Naive thymus-derived CD4-positive, alpha-beta T cell (primary cell): ENCODE data around the gene SERPINA4. TPM values are rescaled to one million over a fixed set of nuclear protein-coding genes. Genes with fewer than 3 reads are reported as not detected.

Source experiments
- ATAC-seq: fragments of 150-1000 bp; cut with Tn5 transposase; 2 replicates; pipeline ENCODE4 v1.10.0; 2021; ENCODE audit warnings: mild to moderate bottlenecking, moderate library complexity
- CTCF ChIA-PET: fragments of 350-600 bp; sonication (Branson Sonifier 250); formaldehyde crosslinking; loops from one replicate; lab custom pipeline; 2021; ENCODE audit warnings: antibody characterized with exemption; lab: Charles Lee
- POLR2A ChIA-PET: fragments of 350-600 bp; sonication (Branson Sonifier 250); formaldehyde crosslinking; loops from one replicate; lab custom pipeline; 2021; ENCODE audit warnings: antibody characterized with exemption, inconsistent platforms; lab: Charles Lee
- DNase-seq, 9 donors: peaks; one replicate each; pipeline versions ENCODE4 v3.0.0 to v3.0.0-alpha.2; 2020 to 2022; ENCODE audit warnings: mixed read lengths in 1 of 9
- H3K27ac ChIP-seq: one replicate; pipeline ENCODE4 v1.7.0; 2013; ENCODE audit warnings: mild to moderate bottlenecking, low read depth, low read length, moderate library complexity
- H3K27me3 ChIP-seq, 2 donors: one replicate each; pipeline ENCODE4 v1.7.0; 2013; ENCODE audit warnings: low read length in 2 of 2, mild to moderate bottlenecking in 2 of 2, moderate library complexity in 2 of 2; ENCODE audit not compliant: control insufficient read depth in 2 of 2, insufficient read depth in 2 of 2
- H3K36me3 ChIP-seq, 3 experiments: 1 replicate in 2 of 3; 2 replicates in 1 of 3; pipeline ENCODE4 v1.7.0; 2013; ENCODE audit warnings: low read length in 3 of 3, mild to moderate bottlenecking in 3 of 3, moderate library complexity in 1 of 3; ENCODE audit not compliant: insufficient read depth in 3 of 3, control insufficient read depth in 2 of 3
- H3K4me1 ChIP-seq, 2 donors: one replicate each; pipeline ENCODE4 v1.7.0; 2013; ENCODE audit warnings: low read length in 2 of 2, mild to moderate bottlenecking in 2 of 2, moderate library complexity in 1 of 2; ENCODE audit not compliant: control insufficient read depth in 2 of 2, insufficient read depth in 2 of 2
- H3K4me3 ChIP-seq: 2 replicates; pipeline ENCODE4 v1.7.0; 2013; ENCODE audit warnings: mild to moderate bottlenecking, low read length
- H3K9me3 ChIP-seq, 3 experiments: 1 replicate in 2 of 3; 2 replicates in 1 of 3; pipeline ENCODE4 v1.7.0; 2013; ENCODE audit warnings: low read length in 3 of 3; ENCODE audit not compliant: control insufficient read depth in 2 of 3
- H3K27ac Mint-ChIP-seq, 9 donors: one replicate each; pipeline ENCODE4 v1.8.0; 2020 to 2022; ENCODE audit warnings: mixed read lengths in 9 of 9, mild to moderate bottlenecking in 8 of 9, moderate library complexity in 5 of 9, inconsistent platforms in 2 of 9
- H3K27me3 Mint-ChIP-seq, 5 donors: one replicate each; pipeline ENCODE4 v1.8.0; 2021 to 2022; ENCODE audit warnings: mixed read lengths in 5 of 5, mild to moderate bottlenecking in 1 of 5
- H3K36me3 Mint-ChIP-seq, 5 donors: one replicate each; pipeline ENCODE4 v1.8.0; 2020 to 2022; ENCODE audit warnings: mixed read lengths in 5 of 5, mild to moderate bottlenecking in 3 of 5, inconsistent platforms in 1 of 5
- H3K4me1 Mint-ChIP-seq, 7 donors: one replicate each; pipeline ENCODE4 v1.8.0; 2020 to 2022; ENCODE audit warnings: mixed read lengths in 7 of 7, mild to moderate bottlenecking in 3 of 7, inconsistent platforms in 1 of 7
- H3K4me3 Mint-ChIP-seq, 10 donors: one replicate each; pipeline ENCODE4 v1.8.0; 2020 to 2022; ENCODE audit warnings: mild to moderate bottlenecking in 10 of 10, mixed read lengths in 10 of 10, moderate library complexity in 6 of 10, inconsistent platforms in 2 of 10
- H3K9me3 Mint-ChIP-seq, 11 donors: one replicate each; pipeline ENCODE4 v1.8.0; 2020 to 2022; ENCODE audit warnings: mixed read lengths in 11 of 11, mild to moderate bottlenecking in 4 of 11, inconsistent platforms in 1 of 11, moderate library complexity in 1 of 11
- intact Hi-C, 2 donors: fragments of 100-400 bp; cut with micrococcal nuclease; formaldehyde crosslinking; loops; one replicate each; pipeline ENCODE4 v1.15.1; 2023
- polyA plus RNA-seq, 2 donors: library from polyadenylated mRNA; unstranded; fragments of 300-500 nt; fragmentation: Illumina TruSeq; gene quantifications; one replicate each; pipeline ENCODE4 v1.2.3, GENCODE V29; 2021
- total RNA-seq, 6 experiments: library from RNA in 5 of 6; stranded (reverse) in 5 of 6; gene quantifications; 1 replicate in 5 of 6; 2 replicates in 1 of 6; pipeline ENCODE4 v1.2.3 and lab custom pipeline; 2021 to 2026

SERPINA4 gene
- total and polyA plus RNA-seq, 7 experiments from 2014 or later: not detected

DNA sequence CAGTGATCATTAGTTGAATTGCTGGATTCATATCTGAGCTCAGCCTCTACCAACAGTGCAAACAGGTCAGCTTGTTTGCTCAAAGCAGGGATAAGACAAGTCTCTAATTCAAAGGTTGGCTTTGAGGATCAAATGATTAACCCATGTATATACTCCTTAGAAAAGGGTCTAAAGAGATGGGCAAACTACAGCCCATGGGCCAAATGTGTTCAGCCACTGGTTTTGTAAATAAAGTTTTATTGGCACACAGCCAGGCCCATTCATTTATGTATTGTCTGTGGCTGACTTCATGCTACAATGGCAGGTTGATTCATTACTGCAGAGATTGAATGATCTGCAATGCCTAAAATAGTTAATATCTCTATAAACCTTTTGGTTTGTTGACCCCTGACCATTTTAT lies 3.1 kb downstream of the SERPINA4 start:
- H3K4me3 Mint-ChIP-seq: no peak overlapping the region
- DNase-seq (no peak), ATAC-seq (no peak)
- Histone ChIP-seq H3K9me3 (no peaks in the 10 kb centered on the region), H3K4me3 (no peak overlapping the region), H3K27ac (no peak overlapping the region), H3K4me1 (no peaks in the 10 kb centered on the region), H3K27me3 (peaks cover 0 to 3% of the 10 kb centered on the region in 2 donors), H3K36me3 (no peaks in the 10 kb centered on the region)
- intact Hi-C loops: no loop called here
- no peaks in the 10 kb centered on the region for H3K4me1 Mint-ChIP-seq
- ChIA-PET CTCF (no interaction called here), POLR2A (no interaction called here)
- no peak overlapping the region for H3K27ac Mint-ChIP-seq
- H3K27me3 Mint-ChIP-seq: peaks cover 0 to 42% (median 10%) of the 10 kb centered on the region in 5 donors
- peaks cover 0 to 4% (median 0%) of the 10 kb centered on the region in 11 donors for H3K9me3 Mint-ChIP-seq
- no peaks in the 10 kb centered on the region for H3K36me3 Mint-ChIP-seq

DNA sequence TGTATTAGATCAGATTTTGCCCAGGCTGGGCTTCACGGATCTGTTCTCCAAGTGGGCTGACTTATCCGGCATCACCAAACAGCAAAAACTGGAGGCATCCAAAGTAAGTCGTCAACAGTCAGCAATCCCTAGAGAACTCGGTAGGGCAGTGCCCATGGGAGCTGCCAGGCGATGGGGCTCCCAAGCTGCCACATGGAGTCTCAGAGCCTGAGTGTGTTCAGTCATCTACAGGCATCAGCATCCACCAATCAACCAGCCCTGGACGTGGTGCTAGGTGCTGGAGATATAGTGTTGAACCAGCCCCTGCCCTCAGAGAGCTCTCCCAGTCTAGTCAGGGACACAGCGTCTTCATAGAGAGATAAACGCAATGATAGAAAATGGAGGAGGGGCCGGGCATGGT lies 6.9 kb downstream of the SERPINA4 start:
- ChIA-PET POLR2A (no interaction called here), CTCF (no interaction called here)
- intact Hi-C loops: no loop called here
- Mint-ChIP-seq H3K27ac (no peak overlapping the region), H3K9me3 (peaks cover 0 to 4% (median 0%) of the 10 kb centered on the region in 11 donors), H3K36me3 (no peaks in the 10 kb centered on the region), H3K4me1 (peaks cover 0 to 2% (median 0%) of the 10 kb centered on the region in 7 donors), H3K27me3 (peaks cover 0 to 17% (median 0%) of the 10 kb centered on the region in 5 donors), H3K4me3 (no peak overlapping the region)
- Histone ChIP-seq H3K9me3 (no peaks in the 10 kb centered on the region), H3K36me3 (no peaks in the 10 kb centered on the region), H3K4me3 (no peak overlapping the region), H3K27ac (no peak overlapping the region), H3K27me3 (peaks cover 0 to 3% of the 10 kb centered on the region in 2 donors), H3K4me1 (no peaks in the 10 kb centered on the region)
- ATAC-seq (no peak), DNase-seq (no peak)

DNA sequence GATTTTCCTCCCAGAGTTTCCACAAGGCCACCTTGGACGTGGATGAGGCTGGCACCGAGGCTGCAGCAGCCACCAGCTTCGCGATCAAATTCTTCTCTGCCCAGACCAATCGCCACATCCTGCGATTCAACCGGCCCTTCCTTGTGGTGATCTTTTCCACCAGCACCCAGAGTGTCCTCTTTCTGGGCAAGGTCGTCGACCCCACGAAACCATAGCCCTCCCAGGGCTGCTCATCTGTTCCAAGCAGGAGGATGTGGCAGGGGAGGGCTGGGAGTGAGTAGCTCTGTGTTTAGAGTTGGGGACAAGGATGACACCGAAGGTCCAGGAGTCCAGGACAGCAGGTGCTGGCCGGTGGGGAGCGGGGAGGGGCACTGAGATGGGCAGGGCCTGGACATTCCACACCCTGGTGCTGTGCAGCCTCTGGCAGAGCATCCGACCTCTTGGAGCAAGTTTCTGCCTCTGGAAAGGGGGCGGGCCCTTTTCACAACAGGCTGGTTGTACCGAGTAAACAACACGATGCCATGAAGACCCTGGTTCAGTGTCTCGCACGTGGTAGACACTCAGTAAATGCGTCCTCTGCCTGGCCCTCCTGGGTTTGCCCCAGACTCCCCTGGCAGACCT lies 8.2 kb downstream of the SERPINA4 start:
- ATAC-seq: no peak
- H3K4me3 ChIP-seq: no peak overlapping the region
- no peaks in the 10 kb centered on the region for H3K4me1 ChIP-seq
- Mint-ChIP-seq H3K27me3 (peaks cover 0 to 11% (median 0%) of the 10 kb centered on the region in 5 donors), H3K4me1 (peaks cover 0 to 2% (median 0%) of the 10 kb centered on the region in 7 donors), H3K9me3 (peaks cover 0 to 4% (median 0%) of the 10 kb centered on the region in 11 donors), H3K27ac (no peak overlapping the region), H3K36me3 (no peaks in the 10 kb centered on the region), H3K4me3 (no peak overlapping the region)
- no peaks in the 10 kb centered on the region for H3K36me3 ChIP-seq
- POLR2A ChIA-PET: no interaction called here
- peaks cover 0 to 3% of the 10 kb centered on the region in 2 donors for H3K27me3 ChIP-seq
- H3K9me3 ChIP-seq: no peaks in the 10 kb centered on the region
- intact Hi-C loops: no loop called here
- DNase-seq: no peak
- H3K27ac ChIP-seq: no peak overlapping the region
- CTCF ChIA-PET: no interaction called here

- intact Hi-C loops: no loop called here
- POLR2A ChIA-PET: no interaction called here
Observed at GRCh38 chr14:94570002-94570400, 8.8 kb downstream of the SERPINA4 start.

GRCh38 chr14:94570440-94570839 lies 9.2 kb downstream of the SERPINA4 start:
- ATAC-seq: no peak
- CTCF ChIA-PET: no interaction called here

More at GRCh38 chr14:94570002-94570400, 8.8 kb downstream of the SERPINA4 start:
- Histone ChIP-seq H3K4me3 (no peak overlapping the region), H3K4me1 (no peaks in the 10 kb centered on the region), H3K9me3 (no peaks in the 10 kb centered on the region), H3K36me3 (no peaks in the 10 kb centered on the region), H3K27ac (no peak overlapping the region), H3K27me3 (peaks cover 0 to 2% of the 10 kb centered on the region in 2 donors)
- H3K27ac Mint-ChIP-seq: no peak overlapping the region
- no peak for DNase-seq
- no peaks in the 10 kb centered on the region for H3K36me3 Mint-ChIP-seq
- no peak overlapping the region for H3K4me3 Mint-ChIP-seq
- H3K27me3 Mint-ChIP-seq: peaks cover 0 to 11% (median 0%) of the 10 kb centered on the region in 5 donors
- no peak for ATAC-seq
- CTCF ChIA-PET: no interaction called here
- H3K4me1 Mint-ChIP-seq: peaks cover 0 to 2% (median 0%) of the 10 kb centered on the region in 7 donors
- H3K9me3 Mint-ChIP-seq: peaks cover 0 to 2% (median 0%) of the 10 kb centered on the region in 11 donors

GRCh38 chr14:94571395-94571794 lies 10.2 kb downstream of the SERPINA4 start:
- Mint-ChIP-seq H3K27ac (no peak overlapping the region), H3K27me3 (peaks cover 0 to 9% (median 0%) of the 10 kb centered on the region in 5 donors), H3K4me3 (no peak overlapping the region), H3K36me3 (no peaks in the 10 kb centered on the region), H3K9me3 (peaks cover 0 to 1% (median 0%) of the 10 kb centered on the region in 11 donors), H3K4me1 (peaks cover 0 to 2% (median 0%) of the 10 kb centered on the region in 7 donors)
- H3K4me3 ChIP-seq: no peak overlapping the region
- no peaks in the 10 kb centered on the region for H3K36me3 ChIP-seq
- DNase-seq (no peak), ATAC-seq (no peak)
- CTCF ChIA-PET: no interaction called here
- H3K27ac ChIP-seq: no peak overlapping the region
- POLR2A ChIA-PET: no interaction called here
- no peaks in the 10 kb centered on the region for H3K27me3 ChIP-seq
- H3K9me3 ChIP-seq: no peaks in the 10 kb centered on the region
- no peaks in the 10 kb centered on the region for H3K4me1 ChIP-seq
- intact Hi-C loops: no loop called here

More at GRCh38 chr14:94570440-94570839, 9.2 kb downstream of the SERPINA4 start:
- Mint-ChIP-seq H3K4me3 (no peak overlapping the region), H3K27me3 (peaks cover 0 to 11% (median 0%) of the 10 kb centered on the region in 5 donors), H3K4me1 (peaks cover 0 to 2% (median 0%) of the 10 kb centered on the region in 7 donors), H3K9me3 (peaks cover 0 to 1% (median 0%) of the 10 kb centered on the region in 11 donors), H3K27ac (no peak overlapping the region), H3K36me3 (no peaks in the 10 kb centered on the region)
- no peak overlapping the region for H3K27ac ChIP-seq
- intact Hi-C loops: no loop called here
- no peaks in the 10 kb centered on the region for H3K36me3 ChIP-seq
- POLR2A ChIA-PET: no interaction called here
- no peak for DNase-seq
- no peaks in the 10 kb centered on the region for H3K9me3 ChIP-seq
- no peak overlapping the region for H3K4me3 ChIP-seq
- H3K27me3 ChIP-seq: no peaks in the 10 kb centered on the region
- H3K4me1 ChIP-seq: no peaks in the 10 kb centered on the region

GRCh38 chr14:94571950-94572349 lies 10.7 kb downstream of the SERPINA4 start:
- H3K36me3 ChIP-seq: no peaks in the 10 kb centered on the region
- DNase-seq (no peak), ATAC-seq (no peak)
- H3K27me3 Mint-ChIP-seq: peaks cover 0 to 5% (median 0%) of the 10 kb centered on the region in 5 donors
- ChIA-PET POLR2A (no interaction called here), CTCF (no interaction called here)
- H3K27me3 ChIP-seq: no peaks in the 10 kb centered on the region
- no peak overlapping the region for H3K27ac ChIP-seq
- H3K4me3 ChIP-seq: no peak overlapping the region
- peaks cover 0 to 2% (median 0%) of the 10 kb centered on the region in 7 donors for H3K4me1 Mint-ChIP-seq
- H3K36me3 Mint-ChIP-seq: no peaks in the 10 kb centered on the region
- H3K4me1 ChIP-seq: no peaks in the 10 kb centered on the region
- H3K9me3 Mint-ChIP-seq: peaks cover 0 to 1% (median 0%) of the 10 kb centered on the region in 11 donors
- H3K9me3 ChIP-seq: no peaks in the 10 kb centered on the region
- H3K4me3 Mint-ChIP-seq: no peak overlapping the region
- no peak overlapping the region for H3K27ac Mint-ChIP-seq
- intact Hi-C loops: no loop called here
